GM23248 (cell line): ENCODE results near the gene MRPL24. TPM values are rescaled to one million over a fixed set of nuclear protein-coding genes. Genes with fewer than 3 reads are reported as not detected.
A peak's percentile ranks its signal among the peaks of the same experiment; 100 is the strongest.

ENCODE experiments used
- DNase-seq: peaks from one replicate; pipeline ENCODE4 v3.0.0-alpha.2; 2015
- H2AFZ ChIP-seq: fragments of 200-600 bp; sonication (generic); 2 replicates; pipeline ENCODE4 v1.6.1; 2016; ENCODE audit warnings: antibody characterized with exemption
- H3F3A ChIP-seq: fragments of 200-600 bp; sonication (generic); 2 replicates; pipeline ENCODE4 v1.6.1; 2016; ENCODE audit warnings: mild to moderate bottlenecking, antibody characterized with exemption, mixed run types; ENCODE audit not compliant: insufficient read depth
- H3K27ac ChIP-seq: fragments of 200-600 bp; sonication (generic); 2 replicates; pipeline ENCODE4 v1.5.1; 2016; ENCODE audit warnings: mild to moderate bottlenecking
- H3K27me3 ChIP-seq: fragments of 200-600 bp; sonication (generic); replicated peaks from 2 replicates; pipeline ENCODE4 v1.6.1; 2016; ENCODE audit warnings: mild to moderate bottlenecking; ENCODE audit not compliant: insufficient read depth
- H3K36me3 ChIP-seq: fragments of 200-600 bp; sonication (generic); 2 replicates; pipeline ENCODE4 v1.6.1; 2016; ENCODE audit warnings: low read depth, mild to moderate bottlenecking
- H3K4me1 ChIP-seq: fragments of 200-600 bp; sonication (generic); 2 replicates; pipeline ENCODE4 v1.6.1; 2016; ENCODE audit warnings: mild to moderate bottlenecking; ENCODE audit not compliant: insufficient read depth
- H3K4me2 ChIP-seq: fragments of 200-600 bp; sonication (generic); one replicate; pipeline ENCODE4 v1.6.1; 2016; ENCODE audit warnings: mild to moderate bottlenecking; ENCODE audit not compliant: unreplicated experiment
- H3K4me3 ChIP-seq: fragments of 200-600 bp; sonication (generic); 2 replicates; pipeline ENCODE4 v1.5.1; 2016; ENCODE audit warnings: mild to moderate bottlenecking
- H3K79me2 ChIP-seq: fragments of 200-600 bp; sonication (generic); 2 replicates; pipeline ENCODE4 v1.6.1; 2016; ENCODE audit warnings: mild to moderate bottlenecking; ENCODE audit not compliant: insufficient read depth
- H3K9ac ChIP-seq: fragments of 200-600 bp; sonication (generic); 2 replicates; pipeline ENCODE4 v1.6.1; 2016; ENCODE audit warnings: mild to moderate bottlenecking
- H3K9me2 ChIP-seq: fragments of 200-600 bp; sonication (generic); 2 replicates; pipeline ENCODE4 v1.6.1; 2016; ENCODE audit warnings: mixed run types, mild to moderate bottlenecking, moderate library complexity; ENCODE audit not compliant: insufficient read depth
- H3K9me3 ChIP-seq: fragments of 200-600 bp; sonication (generic); one replicate; pipeline ENCODE4 v1.6.1; 2017; ENCODE audit warnings: low read depth
- H4K20me1 ChIP-seq: fragments of 200-600 bp; sonication (generic); 2 replicates; pipeline ENCODE4 v1.6.0; 2016; ENCODE audit not compliant: insufficient read depth
- EZH2 ChIP-seq: fragments of 200-600 bp; sonication (generic); IDR thresholded peaks from 2 replicates; pipeline ENCODE4 v1.6.1; 2018; ENCODE audit warnings: antibody characterized with exemption, mild to moderate bottlenecking; ENCODE audit not compliant: insufficient read depth, poor library complexity, severe bottlenecking
- EZH2phosphoT487 ChIP-seq: fragments of 200-600 bp; sonication (generic); IDR thresholded peaks from 2 replicates; pipeline ENCODE4 v1.6.1; 2018; ENCODE audit warnings: antibody characterized with exemption, moderate library complexity, mild to moderate bottlenecking, low read depth; ENCODE audit not compliant: insufficient read depth
- WGBS, 2 experiments: methylation state at CpG; one replicate each; pipeline ENCODE4 v1.1.6; 2015 to 2017; ENCODE audit warnings: low lambda C conversion rate in 2 of 2, low coverage in 1 of 2; ENCODE audit errors: missing lambda C conversion rate in 2 of 2; 5-methylcytosine and 5-hydroxymethylcytosine counted together
- in situ Hi-C: fragments of 300-500 bp; cut with MboI; formaldehyde crosslinking; loops from 2 replicates; pipeline ENCODE4 v1.15.0; 2020
- polyA plus RNA-seq: library from polyadenylated mRNA; unstranded; fragments of >200 nt; fragmentation: Nextera tagmentation; extraction: Ambion mirVana; gene quantifications from 2 replicates; pipeline ENCODE4 v1.2.1, GENCODE V29; 2016
- total RNA-seq: library from RNA; depleted of rRNA; stranded (reverse); fragments of >200 nt; shearing (Covaris generic); gene quantifications from 2 replicates; pipeline ENCODE4 v1.2.3, GENCODE V29; 2014

MRPL24 gene
- total and polyA plus RNA-seq, 2 experiments from 2014 or later = 55.7 to 93.7 TPM

DNA sequence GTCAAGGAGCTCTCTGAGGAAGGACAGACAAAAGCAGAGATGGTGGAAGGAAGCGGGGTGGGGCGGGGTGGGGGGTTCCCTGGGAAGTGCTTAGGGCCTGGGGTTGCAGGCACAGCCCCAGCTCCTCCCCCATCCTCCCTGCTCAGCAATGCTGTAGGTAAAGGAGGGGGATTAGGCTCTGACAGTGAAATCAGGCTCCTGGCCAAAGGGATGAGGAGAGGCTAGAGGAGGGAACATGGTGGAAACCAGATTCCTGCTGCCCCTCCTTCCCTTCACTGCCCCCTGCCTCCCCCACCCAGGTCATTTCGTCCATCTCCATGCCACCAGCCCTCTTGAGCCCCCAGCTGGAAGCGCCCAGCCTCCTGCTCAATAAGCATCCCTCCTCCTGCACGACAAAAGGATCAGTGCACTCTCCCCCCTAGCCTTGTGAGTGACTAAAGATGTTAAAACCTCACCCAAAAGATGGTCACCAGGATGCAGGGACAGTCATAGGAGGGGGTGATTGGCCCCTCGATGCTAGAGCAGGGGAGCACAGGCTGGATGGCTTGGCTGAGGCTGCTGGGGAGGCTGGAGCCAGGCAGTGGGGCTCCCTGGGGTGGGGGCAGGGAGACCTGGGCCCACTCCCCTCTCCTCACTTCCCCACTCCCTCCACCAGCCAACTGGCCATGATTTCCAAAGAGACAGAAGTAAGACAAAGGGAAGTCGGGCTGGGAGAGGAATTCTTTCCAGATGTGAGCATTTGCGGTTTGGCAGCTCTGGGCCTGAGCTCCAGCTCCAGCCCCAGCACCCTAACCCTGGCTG is 33.3 kb downstream of the MRPL24 start:
- H3K9me2 ChIP-seq = no peaks in the 10 kb centered on the region
- H3K27me3 ChIP-seq = no peaks in the 10 kb centered on the region
- no peaks in the 10 kb centered on the region for H3K9me3 ChIP-seq
- no peak for TF ChIP-seq EZH2
- TF ChIP-seq EZH2phosphoT487 = no peak
- peak overlapping the region; percentile 73 for H3K27ac ChIP-seq
- H3F3A ChIP-seq = peaks cover 37% of the 10 kb centered on the region
- in situ Hi-C loops = no loop called here
- peak overlapping the region; percentile 87 for H3K4me2 ChIP-seq
- peak overlapping the region; percentile 78 for H3K9ac ChIP-seq
- H3K4me1 ChIP-seq = peaks cover 85% of the 10 kb centered on the region
- H3K36me3 ChIP-seq = no peaks in the 10 kb centered on the region
- H3K79me2 ChIP-seq = no peaks in the 10 kb centered on the region
- 4 to 7% methylated on average over 7 to 8 of the region's 8 CpGs for WGBS, 2 experiments
- peak overlapping the region; percentile 71; the same call in 1 of the 2 replicates for H3K4me3 ChIP-seq
- H2AFZ ChIP-seq = no peak overlapping the region
- peak; percentile 88 for DNase-seq
- H4K20me1 ChIP-seq = no peaks in the 10 kb centered on the region

DNA sequence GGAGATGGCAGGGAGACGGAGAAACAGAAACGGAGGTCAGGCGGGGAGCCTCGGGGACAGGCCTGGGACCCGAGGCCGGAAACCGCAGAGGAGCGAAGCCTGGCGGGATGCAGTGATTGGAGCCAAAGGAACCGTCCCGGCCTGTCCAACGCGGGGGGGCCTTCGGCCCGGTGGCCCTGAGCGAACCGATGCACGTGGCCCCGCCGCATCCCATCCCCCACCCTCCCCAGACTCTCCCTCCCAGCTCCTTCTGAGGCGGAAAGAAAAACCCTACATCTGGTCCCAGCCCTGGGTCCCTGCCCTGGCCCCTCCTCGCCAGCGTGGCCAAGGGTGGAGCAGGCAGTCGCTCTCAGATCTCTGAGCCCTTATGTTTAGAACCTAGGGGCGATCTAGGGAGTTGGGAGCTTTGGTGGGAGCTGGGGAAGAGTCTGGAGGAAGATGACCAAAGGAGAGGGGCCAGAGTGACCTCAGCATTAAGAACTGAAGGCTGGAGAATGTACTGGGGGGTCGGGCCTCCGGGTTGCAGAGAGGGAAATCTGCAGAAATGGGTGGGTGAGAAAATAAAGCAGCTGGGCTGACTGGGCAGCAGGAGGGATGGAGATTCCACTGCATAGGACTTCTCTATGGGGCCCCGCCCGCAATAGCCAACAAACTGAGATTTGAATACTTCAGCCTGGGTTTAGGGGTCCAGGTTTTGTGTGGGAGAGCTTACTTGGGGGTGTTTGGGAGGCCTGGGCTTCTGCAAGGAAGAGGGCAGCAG is 34.1 kb downstream of the MRPL24 start:
- peak overlapping the region; percentile 78 for H3K9ac ChIP-seq
- no peaks in the 10 kb centered on the region for H3K9me2 ChIP-seq
- peak overlapping the region; percentile 73 for H3K27ac ChIP-seq
- peak overlapping the region; percentile 77 for H2AFZ ChIP-seq
- H4K20me1 ChIP-seq = no peaks in the 10 kb centered on the region
- peak overlapping the region; percentile 71 for H3K4me3 ChIP-seq
- peak overlapping the region; percentile 87 for H3K4me2 ChIP-seq
- peaks cover 77% of the 10 kb centered on the region for H3K4me1 ChIP-seq
- peak; percentile 71 for DNase-seq
- no peak for TF ChIP-seq EZH2
- no peak for TF ChIP-seq EZH2phosphoT487
- H3F3A ChIP-seq = peaks cover 30% of the 10 kb centered on the region
- H3K79me2 ChIP-seq = no peaks in the 10 kb centered on the region
- H3K36me3 ChIP-seq = no peaks in the 10 kb centered on the region
- WGBS, 2 experiments = 3 to 5% methylated on average over 12 to 24 of the region's 29 CpGs
- in situ Hi-C loops = no loop called here
- H3K27me3 ChIP-seq = no peaks in the 10 kb centered on the region
- no peaks in the 10 kb centered on the region for H3K9me3 ChIP-seq

DNA sequence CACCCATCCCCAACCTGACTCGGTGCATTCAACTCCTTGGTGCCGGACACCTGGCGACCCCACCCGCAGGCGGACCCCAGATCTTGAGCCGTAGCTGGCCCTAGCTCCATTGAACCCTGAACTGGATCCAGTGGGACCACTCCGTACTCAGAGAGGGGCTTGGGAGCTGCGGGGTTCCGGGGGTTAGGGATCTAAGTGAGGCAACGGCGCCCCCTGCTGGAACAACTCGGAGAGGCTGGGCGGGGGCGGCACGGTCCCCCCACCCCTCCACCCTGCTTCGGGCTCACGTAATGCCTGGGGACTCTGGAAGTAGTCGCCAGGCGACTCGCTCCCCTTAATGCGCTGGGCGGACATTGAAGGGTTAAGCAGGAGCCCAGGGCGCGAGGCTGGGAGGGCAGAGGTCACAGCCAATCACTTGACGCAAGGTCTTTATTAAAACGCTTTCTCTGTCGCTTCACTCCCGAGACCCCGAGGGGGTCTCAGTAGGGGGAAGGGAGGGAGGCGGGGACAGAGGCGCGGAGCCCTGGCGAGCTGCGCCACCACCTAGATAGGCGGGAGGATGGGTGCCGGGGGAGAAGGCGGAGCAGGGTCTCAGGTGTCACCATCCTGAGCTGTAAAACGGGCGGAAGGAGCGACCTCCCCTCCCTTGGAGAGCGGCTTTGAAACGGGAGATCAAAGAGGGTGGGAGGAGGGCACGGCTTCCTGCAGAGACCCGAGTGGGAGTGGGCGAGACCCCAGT is 34.8 kb downstream of the MRPL24 start:
- peak overlapping the region; percentile 77 for H2AFZ ChIP-seq
- H3K9ac ChIP-seq = peak overlapping the region; percentile 78
- in situ Hi-C loops = no loop called here

DNA sequence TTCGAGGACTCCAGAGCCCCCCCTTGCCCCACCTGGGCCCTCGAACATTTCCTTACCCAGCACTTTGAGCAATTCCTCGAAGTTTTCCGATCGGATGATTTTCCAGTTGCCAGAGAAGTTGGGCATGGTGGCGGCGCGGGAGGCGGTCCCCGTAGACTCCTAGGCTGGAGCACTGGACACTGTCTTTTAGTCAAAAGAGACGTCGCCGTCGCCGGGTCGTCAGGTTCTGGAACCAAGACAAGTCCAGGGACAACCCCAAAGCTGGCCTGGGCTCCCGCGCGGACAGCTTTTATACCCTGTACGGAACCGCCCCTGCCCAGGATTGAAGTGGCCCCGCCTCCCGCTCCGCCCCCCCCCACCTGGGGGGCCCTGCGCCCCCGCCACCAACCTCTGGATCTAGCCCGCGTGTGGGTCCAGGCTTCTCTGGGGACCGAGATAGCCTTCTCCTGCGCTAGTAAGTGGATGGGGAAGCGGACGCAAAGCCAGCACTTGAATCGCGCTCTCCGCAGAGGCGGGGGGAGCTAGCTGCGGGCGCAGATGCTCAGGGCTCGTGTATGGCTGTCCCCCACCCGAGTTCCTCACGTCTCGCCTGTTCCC is 35.5 kb downstream of the MRPL24 start, which contains the start of gene CRABP2:
TSS of gene CRABP2 (minus strand) at position 263 of the 597 bp plus-strand sequence. CDS start at position 126, 137 bp downstream.
- Histone ChIP-seq H3K4me3 (peak within 1 kb of the TSS; percentile 71), H4K20me1 (no peaks in the 10 kb centered on the region), H3K9me3 (no peaks in the 10 kb centered on the region), H3K4me1 (peaks cover 63% of the 10 kb centered on the region), H3K79me2 (no peaks in the 10 kb centered on the region), H3K4me2 (peak within 1 kb of the TSS; percentile 87), H3K9ac (peak within 1 kb of the TSS; percentile 78), H3K9me2 (no peaks in the 10 kb centered on the region), H3K36me3 (no peaks in the 10 kb centered on the region), H3K27ac (peak within 1 kb of the TSS; percentile 73), H2AFZ (peak within 1 kb of the TSS; percentile 77), H3K27me3 (no peaks in the 10 kb centered on the region), H3F3A (peaks cover 30% of the 10 kb centered on the region)
- 2% methylated on average over 34 to 42 of the region's 42 CpGs for WGBS, 2 experiments
- peak; percentile 62 for DNase-seq
- in situ Hi-C loops = no loop called here
- TF ChIP-seq EZH2 (no peak), EZH2phosphoT487 (no peak)

More for the DNA sequence above, 34.8 kb downstream of the MRPL24 start:
- peak overlapping the region; percentile 73 for H3K27ac ChIP-seq
- peaks cover 30% of the 10 kb centered on the region for H3F3A ChIP-seq
- no peaks in the 10 kb centered on the region for H3K9me2 ChIP-seq
- H3K4me2 ChIP-seq = peak overlapping the region; percentile 87
- WGBS, 2 experiments = 3% methylated on average over 32 to 45 of the region's 45 CpGs
- DNase-seq = peak; percentile 73
- no peaks in the 10 kb centered on the region for H3K9me3 ChIP-seq
- H3K27me3 ChIP-seq = no peaks in the 10 kb centered on the region
- H3K79me2 ChIP-seq = no peaks in the 10 kb centered on the region
- TF ChIP-seq EZH2phosphoT487 (no peak), EZH2 (no peak)
- H4K20me1 ChIP-seq = no peaks in the 10 kb centered on the region
- peaks cover 70% of the 10 kb centered on the region for H3K4me1 ChIP-seq
- no peaks in the 10 kb centered on the region for H3K36me3 ChIP-seq
- H3K4me3 ChIP-seq = peak overlapping the region; percentile 71
